HG03025 (cell line): Measurements from ENCODE around the gene ASPG.

ENCODE experiments used
- ATAC-seq: cut with Tn5 transposase; IDR thresholded peaks from one replicate; pipeline ENCODE4 v1.9.1; 2021; ENCODE audit warnings: mild to moderate bottlenecking, moderate library complexity; ENCODE audit not compliant: unreplicated experiment, low FRiP score

The ASPG gene

DNA sequence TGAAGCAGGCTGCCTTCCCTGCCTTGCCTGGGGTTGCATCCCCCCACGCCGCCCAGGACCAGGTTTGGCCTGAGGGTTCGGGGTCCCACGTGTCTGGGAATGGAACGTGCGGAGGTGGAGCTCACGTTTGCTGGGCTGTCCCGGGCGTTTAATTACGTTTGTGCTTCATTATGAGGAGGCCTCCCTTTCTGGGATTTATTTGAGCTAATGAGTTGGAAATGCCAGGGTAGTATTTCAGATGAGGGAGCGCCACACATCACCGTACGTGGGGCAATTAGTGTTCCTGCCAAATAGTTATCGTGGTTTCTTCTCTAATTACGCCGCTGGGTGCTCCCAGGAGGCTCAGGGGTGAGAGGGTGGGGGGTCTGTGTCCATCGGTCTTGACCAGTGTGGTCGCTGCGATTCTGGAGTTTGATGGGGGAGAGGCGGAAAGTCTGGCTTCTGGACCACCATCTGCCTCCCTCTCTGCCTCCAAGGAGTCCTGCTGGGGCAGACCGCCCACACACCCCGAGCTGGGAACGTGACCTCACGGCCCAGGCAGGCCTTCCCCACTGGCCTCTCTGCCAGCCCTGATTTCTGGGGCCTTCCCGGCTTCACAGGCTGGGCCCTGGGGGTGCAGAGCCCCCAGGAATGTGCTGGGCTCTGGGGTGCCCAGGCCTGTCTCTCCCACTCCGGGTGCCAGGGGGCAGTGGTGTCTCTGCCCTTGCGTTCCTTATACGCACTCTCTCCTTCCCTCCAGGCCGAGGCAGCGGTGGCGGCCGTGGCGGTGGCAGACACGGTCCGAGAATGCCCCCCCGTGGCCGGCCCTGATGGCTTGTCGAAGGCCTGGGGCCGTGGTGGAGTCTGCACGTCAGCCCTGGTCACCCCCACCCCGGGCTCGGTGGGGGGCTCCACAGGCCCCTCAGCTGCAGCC lies 71.8 kb downstream of the ASPG start:
- ATAC-seq, result no peak

DNA sequence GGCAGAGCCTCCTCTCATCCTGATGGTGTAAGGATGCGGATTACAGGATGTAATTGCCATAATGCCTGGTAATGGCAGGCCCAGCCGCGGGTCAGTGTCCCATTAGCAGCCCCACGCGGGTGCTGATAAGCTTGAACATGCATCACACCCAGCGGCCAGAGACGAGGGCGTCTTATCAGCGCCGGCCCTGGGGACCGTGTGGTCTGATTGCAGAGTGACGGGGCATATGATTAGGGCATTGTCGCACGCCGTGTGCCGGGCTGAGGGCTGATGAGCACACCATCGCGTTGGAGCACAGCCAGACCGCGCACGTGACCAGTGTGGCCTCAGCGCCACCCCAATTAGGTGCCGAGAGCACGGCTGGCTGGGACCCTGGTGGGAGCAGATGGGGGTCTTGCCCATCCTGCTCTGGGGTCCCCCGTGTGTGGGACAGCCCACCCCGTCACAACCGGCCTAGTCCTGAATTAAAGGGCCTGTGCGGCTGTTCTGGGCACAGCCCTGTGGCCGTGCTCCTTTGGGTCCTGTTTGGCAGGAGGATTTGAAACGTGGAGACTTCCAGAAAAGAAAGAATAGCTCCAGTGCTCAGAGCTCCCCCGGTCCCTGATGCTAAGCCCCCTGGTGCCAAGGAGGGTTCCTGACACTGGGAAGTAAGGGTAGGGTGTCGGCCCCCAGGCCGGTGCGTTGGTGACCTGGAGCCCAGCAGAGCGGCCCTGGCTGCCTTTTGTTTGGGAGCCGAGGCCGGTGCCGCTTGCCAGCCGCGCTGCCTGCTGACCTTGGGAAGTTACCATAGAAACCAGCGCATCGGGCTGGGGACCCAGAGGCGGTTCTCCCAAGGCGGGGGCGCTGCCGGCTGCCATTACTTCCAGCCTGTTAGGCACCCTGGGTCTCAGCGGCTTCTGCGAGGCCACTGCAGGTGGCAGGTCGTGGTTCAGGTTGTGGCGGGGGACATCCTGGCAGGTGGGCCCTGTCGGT lies 73.6 kb downstream of the ASPG start:
- no peak for ATAC-seq

DNA sequence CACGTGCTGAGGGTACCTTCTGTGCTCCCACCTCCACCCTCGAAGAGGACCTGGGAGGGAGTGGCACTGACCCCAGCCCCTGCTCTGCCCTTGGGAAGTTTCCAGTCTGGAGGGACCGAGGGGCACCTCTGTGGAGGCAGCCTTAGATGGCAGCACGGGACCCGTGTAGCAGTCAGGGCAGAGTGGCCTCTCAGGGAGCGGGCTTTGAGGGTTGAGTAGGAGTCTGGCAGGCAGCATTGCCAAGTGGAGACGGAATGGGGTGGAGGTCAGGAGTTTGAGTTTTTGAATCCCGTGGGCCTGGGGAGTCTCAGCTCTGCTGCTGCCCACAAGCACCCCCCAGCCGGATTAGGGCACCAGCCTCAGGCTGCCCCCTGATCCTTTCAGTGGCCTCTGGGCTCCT lies 74.5 kb downstream of the ASPG start:
- ATAC-seq, result no peak

DNA sequence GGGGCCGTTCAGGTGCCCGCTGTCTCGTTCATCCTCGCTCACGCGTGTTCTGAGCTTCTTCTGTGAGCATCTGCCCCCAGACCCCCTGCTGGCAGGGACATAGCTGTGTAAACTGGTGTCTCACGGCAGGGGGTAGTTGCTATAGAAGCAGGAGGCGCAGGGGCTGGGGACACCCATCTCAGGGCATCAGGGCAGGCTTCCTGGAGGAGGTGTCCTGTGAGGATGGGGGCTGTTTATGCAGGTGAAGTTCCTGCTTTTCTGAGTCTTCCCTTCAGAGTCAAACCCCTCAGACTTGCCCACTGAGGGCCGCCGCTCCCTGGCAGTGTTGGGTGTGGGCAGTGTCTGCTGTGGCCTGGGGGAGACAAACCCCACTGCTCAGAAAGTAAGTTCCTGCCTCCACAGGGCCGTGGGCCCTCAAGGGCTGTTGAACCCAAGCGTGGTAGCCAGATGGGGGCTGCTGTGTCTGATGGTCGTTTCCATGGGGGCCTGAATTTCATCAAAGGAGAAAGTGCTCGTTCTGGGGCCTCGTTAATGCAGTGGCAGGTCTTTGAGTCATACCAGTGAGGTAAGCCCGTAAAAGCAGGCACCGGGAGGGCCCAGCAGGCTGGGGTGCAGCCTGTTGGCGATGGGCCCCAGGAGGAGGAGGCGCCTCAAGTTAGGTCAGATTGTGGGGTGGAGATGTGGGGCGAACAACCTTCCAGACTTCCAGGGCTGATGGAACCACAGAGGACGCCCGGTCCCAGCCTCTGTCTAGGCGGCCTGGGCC lies 76.3 kb downstream of the ASPG start:
- no peak for ATAC-seq

DNA sequence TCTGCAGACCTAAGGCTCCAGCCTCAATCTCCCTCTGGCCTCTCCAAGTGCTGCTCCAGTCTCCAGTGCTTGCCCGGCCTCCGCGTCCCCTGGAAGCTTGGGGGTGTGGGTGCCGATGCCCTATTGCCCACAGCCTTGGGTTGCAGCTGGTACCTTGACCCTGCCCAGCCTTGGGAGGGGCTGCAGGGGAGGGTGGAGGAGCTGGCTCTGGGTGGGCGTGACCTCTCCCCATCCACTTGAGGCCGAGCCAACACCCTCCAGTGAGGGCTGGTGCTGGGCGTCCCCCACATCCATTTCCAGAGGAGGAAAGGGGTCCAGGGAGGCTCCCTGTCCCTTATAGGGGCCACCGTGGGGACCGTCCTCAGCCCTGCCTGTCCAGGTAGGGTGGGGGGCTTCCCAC lies 77.0 kb downstream of the ASPG start:
- ATAC-seq, result no peak

DNA sequence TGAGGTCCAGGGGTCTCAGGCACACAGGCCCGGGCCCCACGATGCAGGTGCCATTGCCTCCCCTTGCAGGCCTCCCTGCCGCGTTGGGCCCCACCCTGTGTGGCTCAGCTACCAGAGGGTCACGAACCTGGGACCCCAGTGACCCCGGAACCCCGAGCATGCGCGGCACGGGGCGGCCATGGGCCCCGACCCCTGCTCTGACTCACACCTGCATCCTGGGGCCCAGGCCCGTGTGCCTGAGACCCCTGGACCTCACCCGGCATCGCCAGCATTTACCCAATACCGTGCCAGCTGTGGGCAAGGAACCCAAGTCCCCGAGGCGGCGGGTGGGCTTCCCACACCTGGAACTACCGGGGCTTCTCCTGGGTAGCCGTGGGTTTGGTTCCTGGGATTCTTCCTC lies 78.0 kb downstream of the ASPG start:
- no peak for ATAC-seq

DNA sequence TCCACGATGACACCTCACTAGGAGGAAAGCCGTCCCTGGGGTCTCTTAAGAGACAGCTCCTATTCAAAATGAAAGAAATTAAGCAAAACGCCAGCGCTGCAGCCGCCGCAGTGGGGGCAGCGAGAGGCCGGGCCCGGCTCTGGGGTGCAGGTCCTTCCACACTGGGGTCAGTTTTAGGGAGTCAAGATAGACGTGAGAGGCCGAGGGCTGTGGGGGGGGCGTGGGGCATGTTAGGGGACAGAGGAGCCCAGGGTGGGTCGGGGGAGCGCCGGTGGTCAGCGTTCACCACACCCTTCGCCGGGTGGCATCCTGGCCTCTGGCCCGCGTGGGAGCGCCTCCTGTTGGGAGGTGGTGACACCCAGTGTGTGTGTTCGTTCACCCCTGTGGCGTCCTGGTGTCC lies 78.5 kb downstream of the ASPG start:
- ATAC-seq, result no peak

DNA sequence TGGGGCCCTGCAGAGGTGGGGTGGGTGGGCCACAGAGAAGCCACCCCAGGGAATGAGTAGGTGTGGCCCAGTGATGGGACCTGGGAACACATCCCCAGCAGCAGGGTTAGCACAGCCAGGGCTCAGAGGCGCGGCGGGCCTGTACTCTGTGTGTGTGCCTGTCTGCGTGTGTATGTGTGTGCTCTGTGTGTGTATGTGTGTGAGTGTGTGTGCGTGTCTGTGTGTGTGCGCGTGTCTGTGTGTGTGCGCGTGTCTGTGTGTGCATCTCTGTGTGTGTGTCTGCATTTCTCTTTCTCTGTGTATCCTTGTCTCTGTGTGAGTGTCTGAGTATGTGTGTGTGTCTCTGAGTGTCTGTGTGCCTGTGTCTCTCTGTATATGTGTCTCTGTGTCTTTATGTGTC lies 79.0 kb downstream of the ASPG start:
- ATAC-seq, result no peak
